ENCODE results near the gene RNF141.

The RNF141 gene

GRCh38 chr11:10561043-10561818 lies 20.2 kb upstream of the RNF141 start:
- no peak for DNase-seq

GRCh38 chr11:10558288-10558687 lies 17.3 kb upstream of the RNF141 start:
- DNase-seq: no peak

- DNase-seq: no peak
Measured at GRCh38 chr11:10556590-10556989, 15.6 kb upstream of the RNF141 start.

- DNase-seq: no peak
Measured at GRCh38 chr11:10551845-10552352, 10.9 kb upstream of the RNF141 start.

DNA sequence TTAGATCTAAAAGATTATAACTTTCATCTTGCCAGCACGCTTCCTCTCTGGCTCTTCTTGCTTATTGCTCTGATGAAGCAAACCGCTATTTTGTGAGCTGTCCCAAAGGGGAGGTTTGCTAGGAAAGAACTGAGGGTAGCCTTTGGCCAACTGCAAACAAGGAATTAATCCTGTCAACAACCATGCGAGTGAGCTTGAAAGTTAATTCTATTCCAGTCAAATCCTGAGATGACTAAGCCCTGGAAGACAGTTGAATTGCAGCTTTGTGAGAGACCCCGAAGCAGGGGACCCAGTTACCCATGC lies 10.3 kb upstream of the RNF141 start:
- DNase-seq: no peak

- DNase-seq: no peak
Measured at GRCh38 chr11:10550503-10551289, 9.7 kb upstream of the RNF141 start.

- no peak for DNase-seq
Measured at GRCh38 chr11:10544491-10545465, 3.8 kb upstream of the RNF141 start.

DNA sequence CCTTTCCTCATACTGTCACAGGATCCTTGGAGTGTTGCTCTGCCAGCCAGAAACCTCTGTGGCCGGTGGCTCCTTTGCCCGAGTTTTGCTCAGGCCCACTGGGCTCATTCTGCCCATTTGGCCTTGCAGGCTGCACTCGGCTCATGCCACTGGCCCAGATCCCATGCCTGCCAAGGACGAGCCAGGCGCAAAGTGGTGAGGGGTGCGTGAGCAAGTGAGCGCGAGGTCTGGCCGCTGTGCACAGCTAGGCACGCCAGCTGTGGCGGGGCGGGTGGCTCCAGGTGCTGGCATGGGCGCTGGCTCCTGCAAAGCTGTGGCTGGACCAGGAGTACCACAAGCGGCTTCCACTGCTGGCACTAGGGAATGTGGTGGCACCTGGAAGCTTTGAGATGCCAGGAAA lies 2.8 kb upstream of the RNF141 start:
- no peak for DNase-seq

DNA sequence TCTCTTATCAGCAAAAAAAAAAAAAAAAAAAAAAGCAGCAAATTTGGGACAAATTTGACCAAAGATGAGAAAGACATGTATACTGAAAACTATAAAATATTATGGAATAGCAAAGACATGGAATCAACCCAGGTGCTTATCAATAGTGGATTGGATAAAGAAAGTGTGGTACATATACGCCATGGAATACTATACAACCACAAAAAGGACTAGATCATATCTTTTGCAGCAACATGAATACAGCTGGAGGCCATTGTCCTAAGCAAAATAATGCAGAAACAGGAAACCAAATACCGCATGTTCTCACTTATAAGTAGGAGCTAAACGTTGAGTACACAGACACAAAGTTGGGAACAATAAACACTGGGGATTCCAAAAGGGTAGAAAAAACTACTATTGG lies 1.8 kb upstream of the RNF141 start:
- no peak for DNase-seq

DNA sequence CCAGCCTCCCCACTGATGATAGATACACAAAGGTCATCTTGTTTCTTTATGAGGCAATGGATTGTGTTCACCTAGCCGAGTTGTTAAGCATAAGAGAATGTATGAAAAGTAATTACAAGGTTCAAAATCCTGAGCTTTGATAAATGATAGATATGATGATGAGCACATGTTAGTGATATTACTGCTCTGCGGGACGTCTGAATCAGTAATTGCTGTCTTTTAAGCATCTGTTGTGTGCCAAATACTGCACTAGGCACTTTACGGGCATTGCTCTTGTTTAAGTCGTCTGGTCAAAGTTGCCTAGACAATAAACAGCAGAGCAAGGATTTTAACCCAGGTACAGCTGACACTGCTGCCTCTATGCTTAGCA lies 559 bp upstream of the RNF141 start:
- no peak for DNase-seq

GRCh38 chr11:10540546-10540914 lies 457 bp downstream of the RNF141 start:
- DNase-seq: no peak

- DNase-seq: no peak
Measured at GRCh38 chr11:10539339-10539738, 1.6 kb downstream of the RNF141 start.

DNA sequence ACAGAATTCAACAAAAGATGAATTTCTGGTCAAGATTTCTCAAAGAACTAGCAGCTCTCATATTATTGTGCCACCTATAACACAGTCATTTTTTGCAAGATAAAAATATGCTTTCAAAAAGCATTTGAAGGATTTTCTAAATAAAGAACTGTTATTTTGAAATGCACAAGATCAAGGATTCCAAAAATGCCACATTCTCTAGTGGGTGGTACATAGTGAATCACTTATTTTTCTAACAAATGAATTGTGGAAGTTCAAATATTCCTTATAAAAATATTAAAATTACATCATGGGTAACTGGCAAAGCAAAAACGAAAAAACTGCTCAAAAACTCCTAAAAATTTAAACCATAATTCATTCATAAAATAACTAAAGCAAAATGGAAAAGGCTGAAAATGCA lies 2.1 kb downstream of the RNF141 start:
- no peak for DNase-seq

DNA sequence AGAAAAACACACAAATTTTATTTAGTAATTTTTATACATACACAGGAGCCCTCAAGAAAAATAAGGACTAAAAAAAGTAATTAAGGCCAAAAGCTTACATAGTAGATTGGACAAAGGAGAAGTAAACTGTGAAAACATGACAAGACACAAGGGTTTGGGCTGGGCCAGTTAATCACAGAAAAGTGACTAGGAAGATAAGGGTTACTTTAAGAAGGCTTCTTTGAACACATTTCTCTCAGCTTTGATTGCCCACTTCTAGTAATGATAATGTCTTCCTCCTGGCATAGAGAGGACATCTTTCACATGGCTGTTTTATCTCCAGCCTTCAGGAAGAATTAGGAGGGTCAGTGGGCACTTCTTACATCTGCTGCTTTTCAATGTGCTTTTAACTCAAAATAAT lies 3.4 kb downstream of the RNF141 start:
- no peak for DNase-seq

DNA sequence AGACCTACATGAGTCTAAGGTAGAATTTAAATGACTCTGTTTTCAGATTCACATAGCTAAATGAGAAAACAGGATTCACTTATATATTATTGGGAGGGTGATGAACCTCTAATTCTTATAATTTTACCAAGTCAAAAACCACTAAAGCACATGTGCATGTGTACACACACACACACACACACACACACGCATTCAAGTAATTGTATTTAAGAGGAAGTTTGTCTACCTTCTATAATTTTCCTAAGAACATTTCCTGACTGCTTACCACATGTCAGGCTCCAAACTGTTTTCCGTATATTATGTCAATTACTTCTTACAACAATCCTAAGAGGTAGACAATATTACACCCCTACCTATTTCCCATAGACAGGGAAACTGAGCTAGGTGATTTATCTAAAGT lies 6.7 kb downstream of the RNF141 start:
- DNase-seq: no peak

- DNase-seq: no peak
Measured at GRCh38 chr11:10533323-10533722, 7.7 kb downstream of the RNF141 start.

GRCh38 chr11:10532526-10532925 lies 8.5 kb downstream of the RNF141 start:
- no peak for DNase-seq

- no peak for DNase-seq
Measured at GRCh38 chr11:10529279-10529678, 11.7 kb downstream of the RNF141 start.

GRCh38 chr11:10528121-10528520 lies 12.9 kb downstream of the RNF141 start:
- no peak for DNase-seq

DNA sequence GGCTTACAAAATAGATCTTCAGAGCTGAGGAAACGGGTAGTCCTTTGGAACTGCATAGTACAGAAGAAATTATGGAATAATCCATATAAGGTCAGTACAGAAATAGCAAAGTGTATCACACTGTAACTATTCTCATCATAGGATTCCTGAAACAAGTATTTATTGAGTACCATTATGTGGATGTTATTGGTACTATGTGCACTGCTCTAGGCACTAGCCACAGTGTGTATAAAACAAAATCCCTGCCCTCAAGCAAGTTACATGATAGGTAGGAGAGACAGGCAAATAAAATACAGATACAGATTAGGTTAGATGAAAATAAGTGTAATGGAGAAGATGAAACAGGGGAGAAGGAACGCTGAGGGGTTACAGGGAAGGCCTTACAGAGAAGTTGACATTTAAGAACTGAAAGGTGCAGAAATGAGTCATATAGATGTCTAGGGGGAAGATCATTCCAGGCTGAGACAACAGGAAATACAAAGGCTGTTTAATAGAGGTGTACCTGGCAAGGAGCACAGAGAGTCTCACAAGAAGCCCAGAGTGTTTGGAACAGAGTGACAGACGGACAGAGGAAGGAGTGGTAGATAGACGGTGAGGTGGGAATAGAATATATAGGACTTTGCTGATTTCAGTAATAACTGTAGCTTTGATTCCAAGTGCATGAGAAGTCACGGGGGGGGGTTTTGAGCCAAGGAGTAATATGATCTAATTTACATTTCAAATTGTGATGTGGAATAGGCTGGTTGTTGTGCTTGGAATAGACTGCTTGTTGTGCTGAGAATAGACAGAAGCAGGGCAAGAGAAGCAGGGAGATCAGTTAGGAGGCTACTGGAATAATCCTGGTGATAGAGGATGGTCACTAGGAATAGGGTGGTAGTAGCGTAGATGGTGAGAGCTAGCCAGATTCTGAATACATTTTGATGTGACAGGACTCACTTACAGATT lies 13.7 kb downstream of the RNF141 start:
- DNase-seq: no peak

DNA sequence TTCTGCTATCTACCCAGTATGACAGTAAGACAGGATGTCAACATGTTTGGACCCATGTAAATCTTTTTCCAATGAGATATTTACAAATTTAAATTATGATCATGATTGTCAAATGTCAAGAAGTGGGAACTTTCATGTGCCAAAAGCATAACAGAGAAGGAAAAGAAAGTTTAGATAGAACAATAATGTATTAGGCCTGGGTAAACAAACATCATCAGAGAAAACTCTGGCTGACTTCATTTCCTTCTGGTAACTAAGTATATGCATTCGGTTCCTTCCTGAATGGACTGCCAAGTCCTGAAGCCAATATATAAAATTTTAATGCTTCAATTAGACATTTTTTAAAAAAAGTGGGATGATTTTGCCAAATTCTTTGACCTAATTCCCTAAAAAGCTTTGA lies 16.5 kb downstream of the RNF141 start:
- DNase-seq: no peak

GRCh38 chr11:10522921-10523320 lies 18.1 kb downstream of the RNF141 start:
- no peak for DNase-seq
